ENCODE data around the gene ATG10.

ATG10 gene

DNA sequence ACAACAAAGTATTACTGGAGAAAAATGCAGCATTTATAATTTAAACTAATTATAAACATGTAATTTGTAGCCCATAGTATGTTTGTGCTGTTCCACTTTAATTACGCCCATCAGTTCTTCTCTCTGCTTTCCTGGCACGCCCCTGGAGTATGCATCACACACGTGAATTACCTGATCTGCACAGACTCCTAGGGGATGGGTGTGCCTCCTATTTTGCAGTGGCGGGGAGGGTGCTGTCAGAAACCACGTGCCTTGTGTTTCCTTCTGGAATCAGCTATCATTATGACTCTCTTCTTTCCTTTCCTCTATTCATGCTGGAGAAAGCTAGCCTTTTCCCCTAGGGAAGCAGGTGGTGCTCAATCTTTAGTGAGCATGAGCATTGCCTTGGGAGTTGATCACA is 263.1 kb downstream of the ATG10 start:
- H3K27ac ChIP-seq, result no peak overlapping the region
- no peaks in the 10 kb centered on the region for H3K4me1 ChIP-seq
- H3K36me3 ChIP-seq, result no peaks in the 10 kb centered on the region
- no peak overlapping the region for H3K9ac ChIP-seq
- H3K9me3 ChIP-seq, result no peaks in the 10 kb centered on the region
- no peak overlapping the region for H3K4me2 ChIP-seq
- H4K20me1 ChIP-seq, result no peaks in the 10 kb centered on the region
- no peak overlapping the region for H3K4me3 ChIP-seq
- no peak for TF ChIP-seq Cebpa-rat (IDR thresholded peaks at IDR 0.05)
- no peaks in the 10 kb centered on the region for H3K27me3 ChIP-seq

DNA sequence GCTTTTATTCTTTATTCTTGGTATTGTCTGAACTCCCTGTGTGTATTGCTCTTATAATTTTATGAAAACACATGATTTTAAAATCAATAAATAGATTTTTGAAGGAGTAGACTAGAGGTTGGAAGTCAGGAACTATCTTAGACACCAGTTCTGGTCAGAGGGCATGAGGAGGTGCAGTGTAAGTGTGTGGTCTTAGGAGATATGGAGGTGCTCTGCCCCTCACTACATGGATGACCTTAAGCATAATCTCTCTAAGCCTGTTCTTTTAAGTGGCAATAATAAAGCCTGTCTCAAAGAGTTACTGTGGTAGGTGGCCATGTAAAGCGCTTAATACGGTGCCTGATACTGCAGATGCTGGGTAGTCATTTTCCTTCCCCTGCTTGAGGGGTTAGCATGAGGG is 272.3 kb downstream of the ATG10 start:
- Histone ChIP-seq H3K4me1 (no peaks in the 10 kb centered on the region), H3K9me3 (peaks cover 22% of the 10 kb centered on the region), H3K27ac (no peak overlapping the region), H3K4me3 (no peak overlapping the region), H4K20me1 (no peaks in the 10 kb centered on the region), H3K27me3 (no peaks in the 10 kb centered on the region), H3K9ac (no peak overlapping the region), H3K4me2 (no peak overlapping the region), H3K36me3 (no peaks in the 10 kb centered on the region)
- TF ChIP-seq Cebpa-rat (IDR thresholded peaks at IDR 0.05), result no peak

DNA sequence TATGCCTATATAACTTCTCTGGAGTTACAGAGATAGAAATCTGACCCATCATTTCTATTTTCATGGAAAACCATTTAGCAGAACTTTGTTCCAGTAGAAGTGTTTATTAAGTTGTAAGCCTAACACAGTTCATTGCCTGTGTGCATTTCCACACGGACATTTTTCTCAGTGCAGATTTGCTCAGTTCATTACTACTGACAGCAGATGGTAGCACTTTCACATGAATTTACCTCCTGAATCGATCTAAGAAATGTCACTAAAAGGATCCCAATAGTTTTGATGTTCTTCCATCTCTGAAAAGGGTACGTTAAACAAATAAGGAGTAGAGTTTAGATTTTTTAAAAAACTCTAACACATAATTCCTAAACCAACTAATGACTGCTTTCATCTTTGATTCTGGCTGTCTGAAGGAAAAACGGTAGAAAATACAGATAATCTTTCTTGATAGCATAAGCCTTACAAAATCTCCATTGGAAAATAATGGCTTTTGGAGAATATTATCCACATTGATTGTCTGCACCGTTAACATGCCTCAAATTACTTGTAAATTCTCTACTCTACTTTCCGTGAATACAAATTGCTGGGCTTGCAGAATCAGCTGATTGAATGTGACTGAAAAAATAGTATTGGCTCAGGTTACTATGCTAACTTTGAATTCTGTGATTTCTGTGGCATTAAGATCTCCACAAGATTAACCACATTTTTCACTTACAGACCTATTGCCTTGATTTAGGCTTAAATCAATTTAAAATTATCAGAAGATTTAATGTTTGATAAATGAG is 273.2 kb downstream of the ATG10 start:
- Histone ChIP-seq H3K4me1 (no peaks in the 10 kb centered on the region), H3K27me3 (no peaks in the 10 kb centered on the region), H3K36me3 (no peaks in the 10 kb centered on the region), H3K4me3 (no peak overlapping the region), H3K27ac (no peak overlapping the region), H4K20me1 (no peaks in the 10 kb centered on the region), H3K9me3 (peaks cover 22% of the 10 kb centered on the region), H3K4me2 (no peak overlapping the region), H3K9ac (no peak overlapping the region)
- no peak for TF ChIP-seq Cebpa-rat (IDR thresholded peaks at IDR 0.05)

DNA sequence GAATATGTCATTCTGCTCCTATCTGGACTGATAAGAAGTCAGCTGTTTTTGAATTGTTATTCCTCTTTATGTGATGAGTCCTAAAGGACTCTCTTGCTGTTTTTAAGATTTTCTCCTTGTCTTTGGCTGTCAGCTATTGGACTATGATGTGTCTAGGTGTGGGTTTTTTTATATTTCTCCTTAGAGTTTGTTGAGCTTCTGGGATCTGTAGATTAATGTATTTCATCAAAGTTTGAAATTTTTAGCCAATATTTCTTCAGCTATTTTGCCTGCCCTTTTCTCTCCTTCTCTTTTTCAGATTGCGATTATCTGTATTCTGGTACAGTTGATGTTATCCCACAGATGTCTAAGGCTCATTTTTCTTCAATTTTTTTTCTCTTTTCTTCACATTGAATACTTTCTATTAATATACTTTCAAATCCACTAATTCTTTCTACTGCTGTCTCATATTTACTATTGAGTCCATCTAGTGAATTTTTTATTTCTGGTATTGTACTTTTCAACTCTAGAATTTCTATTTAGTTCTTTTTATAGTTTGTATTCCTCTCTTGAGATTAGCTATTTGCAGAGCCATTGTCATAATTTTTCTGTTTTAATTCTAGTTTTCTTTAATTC is 275.2 kb downstream of the ATG10 start:
- Histone ChIP-seq H3K9me3 (peaks cover 22% of the 10 kb centered on the region), H3K9ac (no peak overlapping the region), H3K27me3 (no peaks in the 10 kb centered on the region), H3K4me2 (no peak overlapping the region), H3K36me3 (no peaks in the 10 kb centered on the region), H3K4me1 (no peaks in the 10 kb centered on the region), H3K27ac (no peak overlapping the region), H3K4me3 (no peak overlapping the region), H4K20me1 (no peaks in the 10 kb centered on the region)
- TF ChIP-seq Cebpa-rat (IDR thresholded peaks at IDR 0.05), result no peak

DNA sequence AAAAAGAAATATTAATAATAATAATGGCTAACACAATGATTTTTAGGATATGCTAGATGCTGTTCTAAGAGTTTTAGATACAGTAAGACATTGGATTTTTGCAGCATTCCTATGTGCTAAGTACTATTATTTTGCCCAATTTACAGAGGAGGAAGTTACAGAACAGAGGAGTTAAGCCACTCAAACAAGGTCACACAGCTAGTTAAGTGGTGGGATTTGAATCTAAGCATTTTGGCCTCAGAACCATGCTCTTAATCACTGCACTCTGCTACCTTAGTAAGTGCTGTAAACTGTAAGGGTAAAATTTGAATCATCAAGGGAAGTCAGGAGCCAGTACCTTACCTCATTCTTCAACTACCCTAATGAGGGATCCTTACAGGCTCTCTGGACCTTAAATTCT is 280.9 kb downstream of the ATG10 start:
- H3K9me3 ChIP-seq, result peaks cover 7% of the 10 kb centered on the region
- H3K27ac ChIP-seq, result no peak overlapping the region
- no peak overlapping the region for H3K9ac ChIP-seq
- H3K36me3 ChIP-seq, result peaks cover 22% of the 10 kb centered on the region
- no peak overlapping the region for H3K4me2 ChIP-seq
- no peak overlapping the region for H3K4me3 ChIP-seq
- no peak for TF ChIP-seq Cebpa-rat (IDR thresholded peaks at IDR 0.05)
- H3K27me3 ChIP-seq, result no peaks in the 10 kb centered on the region
- no peaks in the 10 kb centered on the region for H3K4me1 ChIP-seq
- no peaks in the 10 kb centered on the region for H4K20me1 ChIP-seq

DNA sequence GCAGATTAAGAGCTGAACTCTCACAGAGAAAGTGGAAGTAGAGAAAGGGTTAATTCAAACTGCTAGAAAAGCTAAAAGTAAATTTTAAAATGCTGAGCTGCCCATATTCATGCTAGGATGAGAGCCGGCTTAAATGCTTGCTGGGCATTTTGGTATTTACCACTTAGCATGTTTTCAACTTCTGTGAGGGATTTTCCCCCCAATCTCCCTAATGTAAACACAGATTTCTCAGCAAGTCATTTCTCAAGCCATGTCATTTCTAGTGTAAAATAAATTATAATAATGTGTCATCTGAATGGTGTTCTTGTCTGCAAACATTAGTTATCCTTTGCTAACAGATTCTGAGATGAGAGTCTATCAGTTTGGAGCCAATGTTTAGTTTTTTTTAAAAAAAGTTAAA is 284.0 kb downstream of the ATG10 start:
- H3K4me1 ChIP-seq, result no peaks in the 10 kb centered on the region

DNA sequence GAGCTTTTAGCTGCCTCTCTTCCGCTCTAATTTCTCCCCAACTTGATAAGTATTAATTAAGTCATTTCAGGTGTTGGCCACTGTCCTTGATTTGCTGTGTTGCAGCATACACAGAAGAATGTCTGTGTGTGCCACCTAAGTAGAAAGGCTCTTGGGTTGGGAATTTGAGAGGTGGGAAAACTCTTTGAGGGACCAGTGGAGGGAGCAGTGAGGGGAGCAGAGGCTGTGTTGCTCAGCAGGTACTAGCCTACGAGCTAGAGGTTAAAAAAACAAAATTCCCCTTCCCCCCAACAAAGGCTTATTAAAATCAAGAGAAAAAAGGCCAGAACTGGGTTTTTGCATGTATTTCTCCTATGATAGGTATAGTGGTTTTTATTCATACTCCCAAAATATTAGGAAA is 285.4 kb downstream of the ATG10 start:
- no peaks in the 10 kb centered on the region for H3K27me3 ChIP-seq
- H3K9me3 ChIP-seq, result no peaks in the 10 kb centered on the region
- H3K9ac ChIP-seq, result no peak overlapping the region
- no peaks in the 10 kb centered on the region for H3K4me1 ChIP-seq
- H3K4me3 ChIP-seq, result no peak overlapping the region
- H4K20me1 ChIP-seq, result no peaks in the 10 kb centered on the region
- no peak overlapping the region for H3K27ac ChIP-seq
- no peak overlapping the region for H3K4me2 ChIP-seq
- TF ChIP-seq Cebpa-rat (IDR thresholded peaks at IDR 0.05), result no peak
- peaks cover 22% of the 10 kb centered on the region for H3K36me3 ChIP-seq

More for the DNA sequence above, 284.0 kb downstream of the ATG10 start:
- Histone ChIP-seq H3K27ac (no peak overlapping the region), H3K27me3 (no peaks in the 10 kb centered on the region), H3K4me3 (no peak overlapping the region), H4K20me1 (no peaks in the 10 kb centered on the region), H3K9ac (no peak overlapping the region), H3K9me3 (no peaks in the 10 kb centered on the region), H3K36me3 (peaks cover 22% of the 10 kb centered on the region), H3K4me2 (no peak overlapping the region)
- no peak for TF ChIP-seq Cebpa-rat (IDR thresholded peaks at IDR 0.05)

DNA sequence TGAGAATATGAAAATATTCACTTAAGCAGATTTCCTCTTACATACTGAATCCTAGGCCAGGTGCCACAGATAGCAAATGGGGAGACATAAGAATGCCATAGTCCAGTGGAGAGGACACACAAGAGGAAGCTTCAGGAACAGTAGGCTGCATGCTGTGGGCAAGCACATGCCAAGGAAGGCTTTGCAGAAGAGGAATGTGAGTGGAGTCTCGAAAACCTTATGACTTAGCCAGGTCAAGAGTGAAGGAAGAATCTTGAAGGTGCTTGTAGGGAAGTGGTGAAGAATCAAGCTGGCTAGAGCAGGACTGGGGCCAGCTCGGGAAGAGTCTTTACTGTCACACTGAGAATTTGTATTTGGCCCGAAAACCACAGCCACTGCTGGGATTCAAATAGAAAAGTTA is 285.9 kb downstream of the ATG10 start:
- Histone ChIP-seq H3K27me3 (no peaks in the 10 kb centered on the region), H3K9me3 (no peaks in the 10 kb centered on the region), H3K27ac (no peak overlapping the region), H3K4me2 (no peak overlapping the region), H4K20me1 (no peaks in the 10 kb centered on the region), H3K9ac (no peak overlapping the region), H3K36me3 (peaks cover 22% of the 10 kb centered on the region), H3K4me1 (no peaks in the 10 kb centered on the region), H3K4me3 (no peak overlapping the region)
- TF ChIP-seq Cebpa-rat (IDR thresholded peaks at IDR 0.05), result no peak

DNA sequence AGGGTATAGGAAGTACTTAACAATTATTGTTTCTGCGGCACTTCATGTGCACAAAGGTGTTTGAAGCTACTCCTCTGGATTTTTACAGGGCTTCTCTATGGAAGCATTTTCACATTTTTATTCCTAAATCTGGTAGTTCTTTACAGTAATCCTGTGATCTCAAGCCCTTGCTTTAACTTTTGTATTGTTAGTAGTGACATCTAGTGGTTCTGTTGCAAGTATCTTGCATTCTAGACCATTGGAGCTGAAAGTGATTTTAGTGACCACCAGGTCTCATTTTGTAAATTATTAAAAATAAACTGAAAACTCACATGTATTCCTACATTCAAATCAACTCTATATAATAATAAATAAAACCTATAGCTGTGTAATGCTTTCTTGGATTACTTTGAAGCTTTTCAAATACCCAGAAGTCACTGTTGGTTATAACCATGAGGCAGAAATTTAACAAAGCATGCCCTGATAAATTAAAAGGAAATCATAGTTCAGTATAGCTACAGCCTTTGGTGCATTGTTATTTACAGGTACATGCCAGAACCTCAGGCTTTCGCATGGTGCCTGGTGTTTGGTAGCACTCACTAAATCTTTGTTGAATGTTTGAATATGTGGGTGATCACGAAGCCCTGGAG is 287.5 kb downstream of the ATG10 start:
- H3K27me3 ChIP-seq, result no peaks in the 10 kb centered on the region
- H3K36me3 ChIP-seq, result peaks cover 7% of the 10 kb centered on the region; the same call in 1 of the 2 replicates
- H3K9ac ChIP-seq, result no peak overlapping the region
- H4K20me1 ChIP-seq, result no peaks in the 10 kb centered on the region
- H3K27ac ChIP-seq, result no peak overlapping the region
- no peak overlapping the region for H3K4me3 ChIP-seq
- TF ChIP-seq Cebpa-rat (IDR thresholded peaks at IDR 0.05), result no peak
- no peak overlapping the region for H3K4me2 ChIP-seq
- no peaks in the 10 kb centered on the region for H3K9me3 ChIP-seq
- no peaks in the 10 kb centered on the region for H3K4me1 ChIP-seq

DNA sequence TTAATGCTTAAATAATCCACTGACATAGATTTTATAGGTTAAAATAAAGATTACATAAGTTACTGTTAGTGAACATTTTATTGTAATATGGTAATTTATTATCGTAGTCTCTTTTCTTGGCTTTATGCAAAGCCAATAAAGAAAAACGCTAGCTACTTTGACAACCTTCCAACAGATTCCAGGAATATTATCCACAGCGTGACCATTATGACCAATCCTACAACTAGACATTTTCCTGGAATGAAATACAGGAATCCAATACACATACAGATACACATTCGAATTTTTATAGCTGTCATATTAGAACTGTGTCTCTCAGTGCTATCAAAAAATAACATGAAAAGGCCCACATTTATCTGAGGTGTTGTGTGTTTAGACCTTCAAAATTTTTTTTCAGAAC is 293.2 kb downstream of the ATG10 start:
- Histone ChIP-seq H3K4me3 (no peak overlapping the region), H3K27me3 (no peaks in the 10 kb centered on the region), H3K9me3 (peaks cover 28% of the 10 kb centered on the region), H3K4me1 (no peaks in the 10 kb centered on the region), H3K27ac (no peak overlapping the region), H3K36me3 (peaks cover 29% of the 10 kb centered on the region), H4K20me1 (no peaks in the 10 kb centered on the region), H3K4me2 (no peak overlapping the region), H3K9ac (no peak overlapping the region)
- TF ChIP-seq Cebpa-rat (IDR thresholded peaks at IDR 0.05), result no peak
